WTC11 (cell line): ENCODE measurements around the gene YLPM1. TPM values are rescaled to one million over a fixed set of nuclear protein-coding genes. Genes with fewer than 3 reads are reported as not detected.
A peak's percentile ranks its signal among the peaks of the same experiment; 100 is the strongest.

Experiments
- ATAC-seq: fragments of 200-7000 bp; cut with Tn5 transposase; 2 replicates; pipeline ENCODE4 v1.10.0; 2021; ENCODE audit warnings: mild to moderate bottlenecking, moderate library complexity
- CTCF ChIA-PET: fragments of 300-600 bp; sonication (Branson Sonifier 250); formaldehyde crosslinking; loops from one replicate; lab custom pipeline; 2021; ENCODE audit warnings: antibody characterized with exemption; lab: Charles Lee
- POLR2A ChIA-PET: fragments of 350-600 bp; sonication (Branson Sonifier 250); formaldehyde crosslinking; loops from one replicate; lab custom pipeline; 2021; ENCODE audit warnings: antibody characterized with exemption; lab: Charles Lee
- DNase-seq: peaks from one replicate; pipeline ENCODE4 v3.0.0; 2021; ENCODE audit warnings: low spot score
- H3K27ac Mint-ChIP-seq: 2 replicates; pipeline ENCODE4 v1.8.0; 2021; ENCODE audit warnings: mixed read lengths
- H3K27me3 Mint-ChIP-seq: 2 replicates; pipeline ENCODE4 v1.8.0; 2021; ENCODE audit warnings: low read depth, mild to moderate bottlenecking, moderate library complexity, mixed read lengths
- H3K36me3 Mint-ChIP-seq: 2 replicates; pipeline ENCODE4 v1.8.0; 2021; ENCODE audit warnings: mixed read lengths
- H3K4me1 Mint-ChIP-seq: 2 replicates; pipeline ENCODE4 v1.8.0; 2022; ENCODE audit warnings: mixed read lengths
- H3K4me3 Mint-ChIP-seq: 2 replicates; pipeline ENCODE4 v1.8.0; 2021; ENCODE audit warnings: mild to moderate bottlenecking, moderate library complexity, mixed read lengths
- H3K9me3 Mint-ChIP-seq: 2 replicates; pipeline ENCODE4 v1.8.0; 2021; ENCODE audit warnings: mixed read lengths
- ELF4 ChIP-seq: sonication (generic); formaldehyde crosslinking; IDR thresholded peaks from 2 replicates; pipeline ENCODE4 v1.8.1; 2022; ENCODE audit warnings: low read depth, mild to moderate bottlenecking, moderate library complexity, missing genetic modification reagents
- HMGA2 ChIP-seq: fragments of 250-450 bp; sonication (Bioruptor Pico); IDR thresholded peaks from 2 replicates; pipeline ENCODE4 v1.4.0; 2021; ENCODE audit warnings: mild to moderate bottlenecking, moderate library complexity
- JUN ChIP-seq: sonication (generic); formaldehyde crosslinking; IDR thresholded peaks from 2 replicates; pipeline ENCODE4 v1.8.0; 2023; ENCODE audit warnings: mild to moderate bottlenecking, missing genetic modification reagents
- MLX ChIP-seq: sonication (generic); formaldehyde crosslinking; IDR thresholded peaks from 2 replicates; pipeline ENCODE4 v1.8.1; 2023; ENCODE audit warnings: mild to moderate bottlenecking, missing genetic modification reagents, moderate library complexity
- MYBL2 ChIP-seq: sonication (generic); formaldehyde crosslinking; IDR thresholded peaks from 2 replicates; pipeline ENCODE4 v1.8.1; 2023; ENCODE audit warnings: mild to moderate bottlenecking, moderate library complexity, missing genetic modification reagents
- NFATC4 ChIP-seq: fragments of 250-450 bp; sonication (Bioruptor Pico); IDR thresholded peaks from 2 replicates; pipeline ENCODE4 v1.9.0; 2021; ENCODE audit warnings: mild to moderate bottlenecking
- NFE2L1 ChIP-seq: sonication (generic); formaldehyde crosslinking; IDR thresholded peaks from 2 replicates; pipeline ENCODE4 v1.8.1; 2023; ENCODE audit warnings: missing genetic modification reagents
- NR1H2 ChIP-seq: sonication (generic); formaldehyde crosslinking; IDR thresholded peaks from 2 replicates; pipeline ENCODE4 v1.9.0; 2021; ENCODE audit warnings: mild to moderate bottlenecking, moderate library complexity, missing genetic modification reagents
- PRDM15 ChIP-seq: sonication (generic); formaldehyde crosslinking; IDR thresholded peaks from 2 replicates; pipeline ENCODE4 v1.8.0; 2022; ENCODE audit warnings: missing genetic modification reagents
- SP1 ChIP-seq: sonication (generic); formaldehyde crosslinking; conservative IDR thresholded peaks from 2 replicates; pipeline ENCODE4 v1.8.1; 2022; ENCODE audit warnings: missing genetic modification reagents
- STAT6 ChIP-seq: sonication (generic); formaldehyde crosslinking; conservative IDR thresholded peaks from 2 replicates; pipeline ENCODE4 v1.8.1; 2023; ENCODE audit warnings: mild to moderate bottlenecking, low read depth, missing genetic modification reagents, moderate library complexity
- TCF7 ChIP-seq: sonication (generic); formaldehyde crosslinking; IDR thresholded peaks from 2 replicates; pipeline ENCODE4 v1.8.0; 2022; ENCODE audit warnings: mild to moderate bottlenecking, low read depth, missing genetic modification reagents, moderate library complexity
- ZNF219 ChIP-seq: sonication (generic); formaldehyde crosslinking; IDR thresholded peaks from 2 replicates; pipeline ENCODE4 v1.8.0; 2023; ENCODE audit warnings: missing genetic modification reagents, mild to moderate bottlenecking, borderline replicate concordance
- ZNF317 ChIP-seq: sonication (generic); formaldehyde crosslinking; IDR thresholded peaks from 2 replicates; pipeline ENCODE4 v1.8.1; 2023; ENCODE audit warnings: low read depth, mild to moderate bottlenecking, moderate library complexity, missing genetic modification reagents, borderline replicate concordance
- ZNF396 ChIP-seq: fragments of 250-450 bp; sonication (Bioruptor Pico); IDR thresholded peaks from 2 replicates; pipeline ENCODE4 v1.8.0; 2021; ENCODE audit warnings: mild to moderate bottlenecking, moderate library complexity, borderline replicate concordance
- ZNF416 ChIP-seq: fragments of 250-450 bp; sonication (Bioruptor Pico); IDR thresholded peaks from 2 replicates; pipeline ENCODE4 v1.9.0; 2021; ENCODE audit warnings: mild to moderate bottlenecking, inconsistent platforms
- total RNA-seq: library from RNA; stranded (reverse); gene quantifications from 3 replicates; pipeline ENCODE4 v1.2.3, GENCODE V29; 2021
- TF ChIP-seq, protein P1 (sequence below): sonication (generic); formaldehyde crosslinking; IDR thresholded peaks from 2 replicates; pipeline ENCODE4 v1.8.1; 2023; ENCODE audit warnings: mild to moderate bottlenecking, missing genetic modification reagents, moderate library complexity
- TF ChIP-seq, protein P2 (sequence below): fragments of 200-600 bp; IDR thresholded peaks from 2 replicates; pipeline ENCODE4 v1.8.0; 2022; ENCODE audit warnings: antibody characterized with exemption

Gene YLPM1
- total RNA-seq, 1 experiment from 2014 or later = 66.6 TPM

GRCh38 chr14:74859757-74860552, 96.8 kb downstream of the YLPM1 start:
- no peak for DNase-seq
- no peak for ATAC-seq
- POLR2A ChIA-PET = interaction anchor here (1.8 kb wide), 1 partner anchor 45 kb away, joined by 9 read pairs; no protein-coding TSS in a partner anchor
- H3K9me3 Mint-ChIP-seq = no peaks in the 10 kb centered on the region
- no peak for TF ChIP-seq TCF7 (CRISPR knock-in tag)
- TF ChIP-seq JUN (CRISPR knock-in tag) = no peak
- no peak for TF ChIP-seq ELF4 (CRISPR knock-in tag)
- no peak for TF ChIP-seq NFATC4 (CRISPR knock-in tag)
- no peak for TF ChIP-seq ZNF219 (CRISPR knock-in tag)
- no peak for TF ChIP-seq MLX
- TF ChIP-seq PRDM15 (CRISPR knock-in tag) = no peak
- TF ChIP-seq NR1H2 = no peak
- TF ChIP-seq NFE2L1 = no peak
- TF ChIP-seq ZNF317 (CRISPR knock-in tag) = no peak
- TF ChIP-seq STAT6 (CRISPR knock-in tag) = no peak
- TF ChIP-seq MYBL2 = no peak
- no peak for TF ChIP-seq SP1
- TF ChIP-seq ZNF416 (CRISPR knock-in tag) = no peak
- no peak for TF ChIP-seq ZNF396 (CRISPR knock-in tag)
- TF ChIP-seq HMGA2 = no peak
- TF ChIP-seq, all 79 proteins: peak for 0
- H3K27ac Mint-ChIP-seq = no peak overlapping the region
- H3K27me3 Mint-ChIP-seq = no peaks in the 10 kb centered on the region
- H3K4me3 Mint-ChIP-seq = no peak overlapping the region
- CTCF ChIA-PET = interaction anchor here (0.5 to 8.9 kb wide), 34 partner anchors 9 to 701 kb away, joined by 3 to 241 read pairs (median 10); partner anchors contain the start of genes DLST, EIF2B2, LTBP2 and PROX2
- H3K36me3 Mint-ChIP-seq = no peaks in the 10 kb centered on the region
- H3K4me1 Mint-ChIP-seq = peaks cover 3% of the 10 kb centered on the region; the same call in 1 of the 2 replicates

DNA sequence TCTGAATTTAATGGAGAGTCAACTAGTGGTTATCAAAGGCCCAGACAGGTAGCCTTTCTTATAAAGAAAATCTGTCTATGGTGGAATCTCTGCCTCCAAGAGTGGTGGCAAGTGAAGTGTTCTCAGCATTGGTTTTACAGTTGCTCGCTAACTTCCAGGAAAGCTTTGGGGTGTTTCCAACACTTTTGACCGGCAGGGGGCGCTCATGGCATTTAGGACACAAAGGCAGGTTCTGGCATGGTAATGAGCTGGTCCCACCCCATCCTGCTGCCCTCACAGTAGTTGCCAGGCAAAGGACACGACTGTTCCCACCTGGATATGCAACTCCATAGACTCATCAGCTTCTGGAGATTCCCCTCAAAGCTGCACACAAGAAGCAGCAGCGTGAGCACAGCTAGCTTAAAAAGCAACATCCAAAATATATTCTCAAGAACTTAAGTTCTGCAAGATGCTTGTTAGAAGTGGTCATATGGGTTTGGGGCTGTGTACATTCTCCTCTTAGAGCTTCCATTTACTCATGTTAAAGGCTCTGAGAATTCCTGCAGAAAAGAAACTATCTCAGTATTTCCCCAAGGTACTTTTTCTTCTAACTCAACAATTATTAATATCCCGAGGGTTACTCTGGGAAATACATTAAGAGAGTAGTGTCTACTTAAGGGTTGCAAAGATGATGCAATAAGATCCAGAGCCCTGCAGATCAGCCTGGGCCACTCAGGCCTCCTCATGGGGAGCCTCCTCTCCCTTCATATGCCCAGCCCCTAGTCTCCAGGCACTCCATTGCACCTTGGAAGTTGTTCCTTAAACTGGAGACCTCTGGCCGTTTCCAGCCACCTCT, 98.0 kb downstream of the YLPM1 start:
- CTCF ChIA-PET = interaction anchor here (0.6 to 8.9 kb wide), 69 partner anchors 10 to 700 kb away, joined by 3 to 241 read pairs (median 5); partner anchors contain the start of genes ACYP1, DLST, EIF2B2 and LTBP2
- peaks cover 3% of the 10 kb centered on the region; the same call in 1 of the 2 replicates for H3K4me1 Mint-ChIP-seq
- DNase-seq = peak; percentile 95
- H3K36me3 Mint-ChIP-seq = no peaks in the 10 kb centered on the region
- no peaks in the 10 kb centered on the region; the same call in none of the 2 replicates for H3K27me3 Mint-ChIP-seq
- ATAC-seq = peak; percentile 95
- TF ChIP-seq, protein P1, sequence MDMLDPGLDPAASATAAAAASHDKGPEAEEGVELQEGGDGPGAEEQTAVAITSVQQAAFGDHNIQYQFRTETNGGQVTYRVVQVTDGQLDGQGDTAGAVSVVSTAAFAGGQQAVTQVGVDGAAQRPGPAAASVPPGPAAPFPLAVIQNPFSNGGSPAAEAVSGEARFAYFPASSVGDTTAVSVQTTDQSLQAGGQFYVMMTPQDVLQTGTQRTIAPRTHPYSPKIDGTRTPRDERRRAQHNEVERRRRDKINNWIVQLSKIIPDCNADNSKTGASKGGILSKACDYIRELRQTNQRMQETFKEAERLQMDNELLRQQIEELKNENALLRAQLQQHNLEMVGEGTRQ (CRISPR knock-in tag) = no peak
- TF ChIP-seq, protein P2, sequence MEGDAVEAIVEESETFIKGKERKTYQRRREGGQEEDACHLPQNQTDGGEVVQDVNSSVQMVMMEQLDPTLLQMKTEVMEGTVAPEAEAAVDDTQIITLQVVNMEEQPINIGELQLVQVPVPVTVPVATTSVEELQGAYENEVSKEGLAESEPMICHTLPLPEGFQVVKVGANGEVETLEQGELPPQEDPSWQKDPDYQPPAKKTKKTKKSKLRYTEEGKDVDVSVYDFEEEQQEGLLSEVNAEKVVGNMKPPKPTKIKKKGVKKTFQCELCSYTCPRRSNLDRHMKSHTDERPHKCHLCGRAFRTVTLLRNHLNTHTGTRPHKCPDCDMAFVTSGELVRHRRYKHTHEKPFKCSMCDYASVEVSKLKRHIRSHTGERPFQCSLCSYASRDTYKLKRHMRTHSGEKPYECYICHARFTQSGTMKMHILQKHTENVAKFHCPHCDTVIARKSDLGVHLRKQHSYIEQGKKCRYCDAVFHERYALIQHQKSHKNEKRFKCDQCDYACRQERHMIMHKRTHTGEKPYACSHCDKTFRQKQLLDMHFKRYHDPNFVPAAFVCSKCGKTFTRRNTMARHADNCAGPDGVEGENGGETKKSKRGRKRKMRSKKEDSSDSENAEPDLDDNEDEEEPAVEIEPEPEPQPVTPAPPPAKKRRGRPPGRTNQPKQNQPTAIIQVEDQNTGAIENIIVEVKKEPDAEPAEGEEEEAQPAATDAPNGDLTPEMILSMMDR = peak; percentile 77
- no peak overlapping the region for H3K4me3 Mint-ChIP-seq
- no peak overlapping the region for H3K27ac Mint-ChIP-seq
- H3K9me3 Mint-ChIP-seq = no peaks in the 10 kb centered on the region
- POLR2A ChIA-PET = interaction anchor here (0.6 to 1.8 kb wide), 5 partner anchors 25 to 227 kb away, joined by 3 to 9 read pairs (median 3); no protein-coding TSS in a partner anchor
